Measurements from ENCODE around the gene C4BPB. TPM values are rescaled to one million over a fixed set of nuclear protein-coding genes. Genes with fewer than 3 reads are reported as not detected.

The C4BPB gene
- total and polyA plus RNA-seq, 2 of the 13 experiments (the other 11 are each of a cell fraction or from before 2014, with no cell fraction given): 155 to 266 TPM

DNA sequence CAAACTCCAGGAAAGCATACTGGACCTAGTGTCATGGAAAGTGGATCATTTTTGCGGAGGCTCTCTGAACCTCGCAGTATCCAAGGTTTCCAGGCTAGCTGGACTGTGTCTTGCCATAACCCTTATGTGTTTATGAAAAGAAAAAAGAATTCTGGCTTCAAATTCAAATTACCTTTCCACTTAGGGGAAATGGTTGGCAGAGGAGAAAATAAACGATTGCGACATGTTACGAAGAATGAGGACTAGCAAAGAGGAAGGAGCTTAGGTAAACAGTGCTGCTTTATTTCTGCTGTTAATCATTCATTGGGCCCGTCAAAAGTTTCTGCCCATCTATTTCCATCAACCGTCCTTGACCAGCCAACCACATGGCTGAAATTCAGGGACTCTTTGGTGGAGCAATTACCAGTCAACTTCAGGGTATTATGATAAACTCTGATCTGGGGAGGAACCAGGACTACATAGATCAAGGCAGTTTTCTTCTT, 15.3 kb downstream of the C4BPB start, which contains the start of gene C4BPA (continued):
- TF ChIP-seq SRSF9 (IDR thresholded peaks at IDR 0.05; ENCODE audit: borderline replicate concordance, insufficient read depth, low read depth, low read length, poor library complexity, severe bottlenecking) (no peak), SOX6 (IDR thresholded peaks at IDR 0.05) (no peak), SOX6 (CRISPR knock-in tag; IDR thresholded peaks at IDR 0.05) (peak; percentile 91), TBX2 (CRISPR knock-in tag; IDR thresholded peaks at IDR 0.05; ENCODE audit: borderline replicate concordance) (0 out of 2 replicates have a peak, but pooled peaks have one; percentile 41), ETV5 (CRISPR knock-in tag; IDR thresholded peaks at IDR 0.05; ENCODE audit: borderline replicate concordance) (peak; percentile 51; the same call in 1 of the 2 replicates), ZNF333 (CRISPR knock-in tag; IDR thresholded peaks at IDR 0.05; ENCODE audit: borderline replicate concordance) (no peak), GATAD2A (CRISPR knock-in tag; IDR thresholded peaks at IDR 0.05) (peak; percentile 67), CBX1 (IDR thresholded peaks at IDR 0.05; ENCODE audit: low read depth) (no peak), SNAPC2 (CRISPR knock-in tag; IDR thresholded peaks at IDR 0.05) (peak; percentile 37; the same call in 1 of the 2 replicates), ZNF282 (IDR thresholded peaks at IDR 0.05; ENCODE audit: partially characterized antibody) (no peak), ZNF33B (CRISPR knock-in tag; IDR thresholded peaks at IDR 0.05) (no peak), KLF13 (CRISPR knock-in tag; IDR thresholded peaks at IDR 0.05) (no peak), KLF16 (CRISPR knock-in tag; IDR thresholded peaks at IDR 0.05) (peak in 1 of 2 experiments; percentile 80; a peak in 1 of 4 replicates), FOXA3 (CRISPR knock-in tag; IDR thresholded peaks at IDR 0.05) (peak; percentile 95), KMT2B (CRISPR knock-in tag; IDR thresholded peaks at IDR 0.05) (peak; percentile 61; the same call in 1 of the 2 replicates), FOXC1 (CRISPR knock-in tag; IDR thresholded peaks at IDR 0.05; ENCODE audit: borderline replicate concordance) (no peak), TEAD3 (CRISPR knock-in tag; optimal IDR thresholded peaks at IDR 0.05; ENCODE audit: borderline replicate concordance) (peak; percentile 59), ZNF556 (CRISPR knock-in tag; IDR thresholded peaks at IDR 0.05; ENCODE audit: borderline replicate concordance) (no peak), ZNF614 (CRISPR knock-in tag; IDR thresholded peaks at IDR 0.05; ENCODE audit: borderline replicate concordance) (peak; percentile 51; the same call in 1 of the 2 replicates), BHLHE40 (IDR thresholded peaks at IDR 0.05; ENCODE audit: low read length) (no peak), ZSCAN20 (CRISPR knock-in tag; IDR thresholded peaks at IDR 0.05; ENCODE audit: borderline replicate concordance) (no peak), POGZ (CRISPR knock-in tag; IDR thresholded peaks at IDR 0.05) (peak; percentile 93)
- TF ChIP-seq, protein P1, sequence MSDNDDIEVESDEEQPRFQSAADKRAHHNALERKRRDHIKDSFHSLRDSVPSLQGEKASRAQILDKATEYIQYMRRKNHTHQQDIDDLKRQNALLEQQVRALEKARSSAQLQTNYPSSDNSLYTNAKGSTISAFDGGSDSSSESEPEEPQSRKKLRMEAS (IDR thresholded peaks at IDR 0.05): peak; percentile 41; the same call in 1 of the 2 replicates
- TF ChIP-seq, protein P2, sequence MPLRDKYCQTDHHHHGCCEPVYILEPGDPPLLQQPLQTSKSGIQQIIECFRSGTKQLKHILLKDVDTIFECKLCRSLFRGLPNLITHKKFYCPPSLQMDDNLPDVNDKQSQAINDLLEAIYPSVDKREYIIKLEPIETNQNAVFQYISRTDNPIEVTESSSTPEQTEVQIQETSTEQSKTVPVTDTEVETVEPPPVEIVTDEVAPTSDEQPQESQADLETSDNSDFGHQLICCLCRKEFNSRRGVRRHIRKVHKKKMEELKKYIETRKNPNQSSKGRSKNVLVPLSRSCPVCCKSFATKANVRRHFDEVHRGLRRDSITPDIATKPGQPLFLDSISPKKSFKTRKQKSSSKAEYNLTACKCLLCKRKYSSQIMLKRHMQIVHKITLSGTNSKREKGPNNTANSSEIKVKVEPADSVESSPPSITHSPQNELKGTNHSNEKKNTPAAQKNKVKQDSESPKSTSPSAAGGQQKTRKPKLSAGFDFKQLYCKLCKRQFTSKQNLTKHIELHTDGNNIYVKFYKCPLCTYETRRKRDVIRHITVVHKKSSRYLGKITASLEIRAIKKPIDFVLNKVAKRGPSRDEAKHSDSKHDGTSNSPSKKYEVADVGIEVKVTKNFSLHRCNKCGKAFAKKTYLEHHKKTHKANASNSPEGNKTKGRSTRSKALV (CRISPR knock-in tag; IDR thresholded peaks at IDR 0.05): no peak
